DND-41 (cell line): ENCODE results near the gene MICU1.

ENCODE experiments used
- ATAC-seq: fragments of 200-7000 bp; cut with Tn5 transposase; 3 replicates; pipeline ENCODE4 v1.9.1; 2021; ENCODE audit warnings: low read depth; ENCODE audit not compliant: insufficient read depth
- DNase-seq: peaks from one replicate; pipeline ENCODE4 v3.0.0-alpha.2; 2020
- H2AFZ ChIP-seq: 2 replicates; pipeline ENCODE4 v1.6.0; 2012; ENCODE audit warnings: low read depth, low read length
- H3K27ac ChIP-seq: 2 replicates; pipeline ENCODE4 v1.5.1; 2012; ENCODE audit warnings: low read length, inconsistent platforms
- H3K27me3 ChIP-seq: fragments of 200-600 bp; sonication (generic); 2 replicates; pipeline ENCODE4 v1.6.0; 2012; ENCODE audit warnings: low read length, mild to moderate bottlenecking, inconsistent platforms; ENCODE audit not compliant: insufficient read depth, poor library complexity
- H3K36me3 ChIP-seq: 2 replicates; pipeline ENCODE4 v1.5.1; 2012; ENCODE audit warnings: low read length, inconsistent platforms; ENCODE audit not compliant: insufficient read depth
- H3K4me1 ChIP-seq: 2 replicates; pipeline ENCODE4 v1.5.1; 2012; ENCODE audit warnings: mild to moderate bottlenecking, low read length; ENCODE audit not compliant: insufficient read depth
- H3K4me2 ChIP-seq: 2 replicates; pipeline ENCODE4 v1.6.0; 2012; ENCODE audit warnings: mild to moderate bottlenecking, moderate library complexity, low read length, inconsistent platforms; ENCODE audit not compliant: insufficient read depth
- H3K4me3 ChIP-seq, 2 experiments: fragments of 200-600 bp in 1 of 2; shearing (Covaris generic) in 1 of 2; 2 replicates each; pipeline ENCODE4 v1.5.1; 2012 to 2016; ENCODE audit warnings: inconsistent platforms in 2 of 2, low read length in 2 of 2, mild to moderate bottlenecking in 2 of 2, low read depth in 1 of 2, moderate library complexity in 1 of 2
- H3K79me2 ChIP-seq: 2 replicates; pipeline ENCODE4 v1.6.0; 2012; ENCODE audit warnings: low read length, inconsistent platforms; ENCODE audit not compliant: insufficient read depth
- H3K9ac ChIP-seq: 2 replicates; pipeline ENCODE4 v1.6.0; 2012; ENCODE audit warnings: low read depth, mild to moderate bottlenecking, inconsistent platforms, low read length, moderate library complexity
- H3K9me3 ChIP-seq: 2 replicates; pipeline ENCODE4 v1.5.1; 2012; ENCODE audit warnings: low read length, moderate library complexity, mild to moderate bottlenecking, inconsistent platforms; ENCODE audit not compliant: insufficient read depth, severe bottlenecking
- H4K20me1 ChIP-seq: 2 replicates; pipeline ENCODE4 v1.6.0; 2012; ENCODE audit warnings: low read length; ENCODE audit not compliant: insufficient read depth
- EZH2 ChIP-seq: IDR thresholded peaks from 3 replicates; pipeline ENCODE4 v1.6.1; 2012; ENCODE audit warnings: borderline replicate concordance, low read depth, mild to moderate bottlenecking, moderate library complexity, low read length, inconsistent platforms; ENCODE audit not compliant: severe bottlenecking
- TF ChIP-seq, protein P1 (sequence below): IDR thresholded peaks from 2 replicates; pipeline ENCODE4 v1.5.1; 2012; ENCODE audit warnings: borderline replicate concordance, low read length, moderate library complexity, mild to moderate bottlenecking; ENCODE audit not compliant: poor library complexity, severe bottlenecking; ENCODE audit errors: extremely low read depth

Gene MICU1

DNA sequence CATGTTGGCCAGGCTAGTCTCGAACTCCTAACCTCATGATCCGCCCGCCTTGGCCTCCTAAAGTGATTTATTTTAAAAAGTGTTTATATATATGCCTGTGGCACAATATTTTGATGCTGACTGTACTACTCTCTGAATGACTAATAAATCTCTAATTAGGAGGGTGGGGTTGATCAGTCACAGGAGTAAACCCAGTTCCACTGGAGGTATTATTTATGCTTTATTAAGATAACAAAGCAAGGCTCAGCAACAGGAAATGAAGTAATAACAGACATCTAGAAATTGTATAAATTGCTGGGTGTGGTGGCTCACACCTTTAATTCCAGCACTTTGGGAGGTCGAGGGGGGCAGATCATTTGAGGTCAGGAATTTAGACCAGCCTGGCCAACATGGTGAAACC lies 40.0 kb upstream of the MICU1 start:
- Histone ChIP-seq H4K20me1 (no peaks in the 10 kb centered on the region), H3K4me2 (no peak overlapping the region), H3K4me1 (no peaks in the 10 kb centered on the region), H3K36me3 (no peaks in the 10 kb centered on the region), H2AFZ (no peak overlapping the region), H3K27ac (no peak overlapping the region), H3K4me3 (no peak overlapping the region), H3K79me2 (no peaks in the 10 kb centered on the region), H3K9me3 (no peaks in the 10 kb centered on the region), H3K9ac (no peak overlapping the region), H3K27me3 (no peaks in the 10 kb centered on the region)
- DNase-seq (no peak), ATAC-seq (no peak)
- no peak for TF ChIP-seq EZH2
- TF ChIP-seq, protein P1, sequence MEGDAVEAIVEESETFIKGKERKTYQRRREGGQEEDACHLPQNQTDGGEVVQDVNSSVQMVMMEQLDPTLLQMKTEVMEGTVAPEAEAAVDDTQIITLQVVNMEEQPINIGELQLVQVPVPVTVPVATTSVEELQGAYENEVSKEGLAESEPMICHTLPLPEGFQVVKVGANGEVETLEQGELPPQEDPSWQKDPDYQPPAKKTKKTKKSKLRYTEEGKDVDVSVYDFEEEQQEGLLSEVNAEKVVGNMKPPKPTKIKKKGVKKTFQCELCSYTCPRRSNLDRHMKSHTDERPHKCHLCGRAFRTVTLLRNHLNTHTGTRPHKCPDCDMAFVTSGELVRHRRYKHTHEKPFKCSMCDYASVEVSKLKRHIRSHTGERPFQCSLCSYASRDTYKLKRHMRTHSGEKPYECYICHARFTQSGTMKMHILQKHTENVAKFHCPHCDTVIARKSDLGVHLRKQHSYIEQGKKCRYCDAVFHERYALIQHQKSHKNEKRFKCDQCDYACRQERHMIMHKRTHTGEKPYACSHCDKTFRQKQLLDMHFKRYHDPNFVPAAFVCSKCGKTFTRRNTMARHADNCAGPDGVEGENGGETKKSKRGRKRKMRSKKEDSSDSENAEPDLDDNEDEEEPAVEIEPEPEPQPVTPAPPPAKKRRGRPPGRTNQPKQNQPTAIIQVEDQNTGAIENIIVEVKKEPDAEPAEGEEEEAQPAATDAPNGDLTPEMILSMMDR = no peak

- Histone ChIP-seq H3K9ac (no peak overlapping the region), H3K27ac (no peak overlapping the region), H3K79me2 (no peaks in the 10 kb centered on the region), H2AFZ (no peak overlapping the region), H3K4me1 (no peaks in the 10 kb centered on the region), H3K36me3 (no peaks in the 10 kb centered on the region), H3K4me2 (no peak overlapping the region), H3K27me3 (no peaks in the 10 kb centered on the region), H3K4me3 (no peak overlapping the region), H4K20me1 (no peaks in the 10 kb centered on the region), H3K9me3 (no peaks in the 10 kb centered on the region)
- TF ChIP-seq, protein P1 = no peak
- TF ChIP-seq EZH2 = no peak
- no peak for DNase-seq
- ATAC-seq = no peak
These were observed 38.1 kb upstream of the MICU1 start for GRCh38 chr10:72663971-72664370.

DNA sequence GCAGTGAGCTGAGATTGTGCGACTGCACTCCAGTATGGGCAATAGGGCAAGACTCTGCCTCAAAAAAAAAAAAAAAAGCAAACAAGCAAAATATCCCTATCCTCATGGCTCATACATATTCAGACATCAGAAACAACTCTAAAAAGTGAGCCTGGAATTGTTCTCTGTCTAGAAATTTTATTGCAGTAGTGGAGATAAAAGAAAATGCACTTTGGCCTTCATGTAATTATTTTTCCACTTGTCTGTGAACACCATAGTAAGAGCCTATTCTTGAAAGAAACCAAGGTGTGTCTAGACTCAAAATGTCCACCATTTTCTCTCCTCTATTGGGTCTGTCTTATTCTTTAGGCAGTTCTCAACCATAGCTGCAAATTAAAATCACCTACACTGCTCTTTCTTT lies 35.6 kb upstream of the MICU1 start:
- Histone ChIP-seq H3K27me3 (no peaks in the 10 kb centered on the region), H3K27ac (no peak overlapping the region), H3K4me1 (no peaks in the 10 kb centered on the region), H3K4me3 (no peak overlapping the region), H3K9ac (no peak overlapping the region), H3K79me2 (no peaks in the 10 kb centered on the region), H3K9me3 (no peaks in the 10 kb centered on the region), H3K4me2 (no peak overlapping the region), H3K36me3 (no peaks in the 10 kb centered on the region), H4K20me1 (no peaks in the 10 kb centered on the region), H2AFZ (no peak overlapping the region)
- TF ChIP-seq, protein P1 = no peak
- no peak for TF ChIP-seq EZH2
- DNase-seq (no peak), ATAC-seq (no peak)

DNA sequence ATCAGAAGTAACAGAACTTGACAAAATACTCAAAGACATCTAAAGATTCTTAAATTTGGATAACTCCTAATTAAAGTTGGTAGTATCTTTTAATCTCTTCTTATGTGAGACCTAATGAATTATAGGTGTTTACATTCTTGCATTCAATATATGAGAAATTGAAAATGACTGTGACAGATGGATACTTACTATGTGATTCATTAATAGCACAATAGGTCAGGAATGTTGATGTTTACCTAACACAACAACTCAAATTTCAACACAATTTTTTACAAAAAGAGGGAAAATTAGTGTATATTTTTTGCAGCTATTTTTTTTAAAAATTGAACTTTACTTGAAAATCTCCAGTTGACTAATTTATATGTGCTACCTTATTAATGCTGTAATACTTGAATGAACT lies 34.3 kb upstream of the MICU1 start:
- Histone ChIP-seq H3K9me3 (no peaks in the 10 kb centered on the region), H3K4me1 (no peaks in the 10 kb centered on the region), H3K36me3 (no peaks in the 10 kb centered on the region), H3K27me3 (no peaks in the 10 kb centered on the region), H3K4me2 (no peak overlapping the region), H3K4me3 (no peak overlapping the region), H4K20me1 (no peaks in the 10 kb centered on the region), H2AFZ (no peak overlapping the region), H3K9ac (no peak overlapping the region), H3K27ac (no peak overlapping the region), H3K79me2 (no peaks in the 10 kb centered on the region)
- TF ChIP-seq, protein P1 = no peak
- no peak for TF ChIP-seq EZH2
- no peak for ATAC-seq
- DNase-seq = no peak
